AG08395 (cell line): ENCODE measurements around the gene GC.
"Not testable (repeated sequence)": the region's sequence is repeated elsewhere in the genome, so short reads cannot be mapped to it uniquely, and the experiment has no call there.

ENCODE experiments used
- DNase-seq: peaks from one replicate; pipeline ENCODE4 v3.0.0; 2012; ENCODE audit warnings: mixed read lengths, low spot score

Gene GC

GRCh38 chr4:71783972-71784371 is at the start of gene GC:
TSS of gene GC (minus strand) at chr4:71784079. CDS start at chr4:71784018, 61 bp downstream.
- no peak for DNase-seq

- no peak for DNase-seq
Observed at GRCh38 chr4:71833232-71833900, 49.5 kb upstream of the GC start.

GRCh38 chr4:71832049-71832448 is 48.2 kb upstream of the GC start:
- no peak for DNase-seq

- DNase-seq, result no peak
Observed at GRCh38 chr4:71830497-71831190, 46.8 kb upstream of the GC start.

GRCh38 chr4:71828470-71828869 is 44.6 kb upstream of the GC start:
- DNase-seq, result no peak

DNA sequence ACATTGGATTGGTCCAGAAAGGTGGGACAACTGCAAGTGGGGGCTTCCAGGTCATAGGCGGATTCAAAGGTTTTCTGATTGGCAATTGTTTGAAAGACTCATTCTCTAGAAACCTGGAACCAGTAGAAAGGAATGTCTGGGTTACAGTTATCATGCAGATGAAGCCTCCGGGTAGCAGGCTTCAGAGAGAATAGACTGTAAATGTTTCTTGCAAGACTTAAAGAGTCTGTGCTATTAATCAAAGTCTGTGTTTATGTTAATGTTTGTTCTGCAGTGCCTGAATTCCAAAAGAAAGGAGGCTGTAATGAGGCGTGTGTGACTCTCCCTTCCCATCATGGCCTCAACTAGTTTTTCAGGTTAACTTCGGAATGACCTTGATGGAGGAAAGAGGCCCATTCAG is 43.9 kb upstream of the GC start:
- no peak for DNase-seq

DNA sequence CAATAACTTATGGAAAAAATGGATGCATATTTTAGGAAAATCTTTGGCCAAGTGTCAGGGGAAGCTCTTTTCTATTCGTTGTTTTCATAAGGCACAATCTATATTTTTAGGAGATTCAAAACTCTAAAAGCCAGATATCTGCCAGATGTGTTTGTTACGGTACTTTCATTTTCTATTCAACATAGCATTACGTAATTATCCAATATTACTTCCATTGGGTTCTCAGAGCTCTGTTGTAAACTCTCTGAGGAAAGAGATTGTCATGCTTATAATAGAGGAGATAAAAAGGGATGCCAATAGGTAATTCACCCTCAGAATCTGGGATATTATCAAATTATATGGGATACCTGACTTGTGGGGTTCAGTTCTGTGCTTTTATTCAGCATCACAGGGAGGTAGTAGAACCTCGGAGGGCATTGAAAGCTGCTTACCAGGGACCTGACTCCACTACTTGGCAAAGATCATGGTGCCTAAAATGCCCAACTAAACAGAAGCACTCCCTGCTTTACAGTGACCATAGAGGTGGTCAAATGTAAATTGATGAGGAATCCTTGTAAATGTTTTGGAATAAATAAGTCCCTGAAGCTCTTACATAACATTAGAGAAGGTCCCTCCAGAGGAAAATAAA is 32.9 kb upstream of the GC start:
- DNase-seq, result no peak

GRCh38 chr4:71814433-71814832 is 30.6 kb upstream of the GC start:
- no peak for DNase-seq

DNA sequence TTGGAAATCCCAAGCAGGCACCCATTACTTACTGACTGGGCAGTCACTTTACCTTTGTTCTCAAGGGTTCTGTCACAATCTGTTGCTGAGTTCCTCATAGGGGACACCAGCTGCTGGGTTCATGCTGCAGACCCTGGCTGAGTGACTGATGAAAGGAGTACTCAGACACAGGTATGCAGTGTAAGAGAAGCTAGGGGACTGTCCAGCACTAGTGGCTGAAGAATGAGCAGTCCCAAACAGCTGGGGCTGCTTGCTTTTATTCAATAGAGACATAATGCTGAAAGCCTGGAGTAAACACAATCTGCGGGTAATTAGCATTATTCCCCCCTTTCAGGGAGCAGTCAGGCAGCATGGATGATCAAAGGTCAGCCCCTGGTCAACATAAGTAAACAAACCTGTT is 25.9 kb upstream of the GC start:
- not testable (repeated sequence) for DNase-seq

DNA sequence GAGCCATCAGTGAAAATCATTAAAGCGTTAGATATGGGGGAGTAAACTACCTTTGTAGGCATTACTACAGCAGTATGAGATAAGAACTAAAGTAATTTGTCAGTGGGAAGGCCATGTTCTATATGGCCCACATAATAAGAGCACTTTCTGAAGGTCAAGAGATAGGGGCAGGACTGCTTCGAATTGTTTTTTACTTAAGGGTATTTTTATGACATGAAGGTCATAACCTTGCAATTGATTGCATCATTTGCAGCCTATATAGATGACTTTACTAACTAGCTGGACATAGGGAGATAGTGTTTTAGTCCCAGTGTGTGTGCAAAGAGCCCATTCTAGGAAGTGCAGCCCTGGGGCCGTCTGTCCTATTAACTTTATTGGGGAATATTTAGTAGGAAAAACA is 23.6 kb upstream of the GC start:
- no peak for DNase-seq

- DNase-seq, result not testable (repeated sequence)
Observed at GRCh38 chr4:71805230-71805629, 21.4 kb upstream of the GC start.

DNA sequence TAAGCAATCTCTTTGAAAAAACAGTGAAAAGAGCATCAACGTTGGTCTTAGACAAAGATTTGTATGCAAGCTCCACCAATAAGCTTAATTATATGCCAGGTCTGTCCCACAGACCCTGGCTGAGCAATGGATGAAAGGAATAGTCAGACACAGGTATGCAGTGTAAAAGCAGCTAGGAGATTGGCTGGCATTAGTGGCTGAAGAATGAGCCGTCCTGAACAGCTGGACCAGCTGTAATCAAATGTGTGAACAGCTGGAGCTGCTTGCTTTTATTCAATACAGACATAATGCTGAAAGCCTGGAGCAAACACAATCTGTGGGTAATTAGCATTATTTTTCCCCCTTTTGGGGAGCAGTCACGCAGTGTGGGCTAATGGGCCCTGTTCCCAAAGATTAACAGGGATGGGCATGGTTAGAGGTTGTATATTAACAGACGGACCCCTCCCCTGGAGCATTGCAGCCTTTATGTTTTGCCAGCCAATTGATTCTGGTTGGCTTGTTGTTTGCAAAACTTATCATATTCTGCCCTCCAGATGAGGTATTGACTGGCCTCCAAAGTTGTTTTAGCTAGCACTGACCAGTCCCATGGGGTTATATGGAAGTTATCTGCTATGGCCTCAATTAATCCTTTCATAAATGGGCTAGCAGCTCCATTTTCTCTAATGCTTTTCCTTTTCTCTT is 20.3 kb upstream of the GC start:
- not testable (repeated sequence) for DNase-seq

- no peak for DNase-seq
Observed at GRCh38 chr4:71785959-71786358, 2.1 kb upstream of the GC start.

GRCh38 chr4:71784569-71785197 is 804 bp upstream of the GC start:
- no peak for DNase-seq

DNA sequence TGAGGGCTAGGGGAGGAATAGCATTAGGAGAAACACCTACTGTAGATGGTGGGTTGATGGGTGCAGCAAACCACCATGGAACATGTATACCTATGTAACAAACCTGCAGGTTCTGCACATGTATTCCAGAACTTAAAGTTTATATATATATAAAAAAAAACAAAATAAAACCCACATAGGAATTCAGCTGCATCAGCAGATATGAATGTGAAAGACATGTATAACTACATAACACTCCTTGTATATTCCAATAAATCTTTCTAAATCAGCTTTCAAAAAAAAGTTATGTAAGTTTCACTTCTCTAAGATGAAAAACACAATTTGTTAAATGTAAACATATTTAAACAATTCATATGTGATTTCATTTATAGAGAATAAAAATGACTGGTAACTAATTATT is 6.0 kb downstream of the GC start:
- no peak for DNase-seq

DNA sequence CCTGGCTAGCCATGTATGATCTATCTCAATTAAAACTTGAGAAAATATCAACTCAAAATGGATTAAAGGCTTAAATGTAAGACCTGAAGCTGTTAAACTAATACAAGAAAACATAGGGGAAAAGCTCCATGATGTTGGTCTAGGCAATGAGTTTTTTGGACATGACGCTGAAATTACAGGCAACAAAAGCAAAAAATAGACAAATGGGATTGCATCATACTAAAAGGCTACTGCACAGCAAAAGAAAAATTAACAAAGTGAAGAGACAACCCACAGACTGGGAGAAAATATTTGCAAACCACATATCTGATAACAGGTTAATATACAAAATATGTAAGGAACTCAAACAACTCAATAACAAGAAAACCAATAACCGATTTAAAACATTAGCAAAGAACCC is 8.4 kb downstream of the GC start:
- DNase-seq, result no peak

DNA sequence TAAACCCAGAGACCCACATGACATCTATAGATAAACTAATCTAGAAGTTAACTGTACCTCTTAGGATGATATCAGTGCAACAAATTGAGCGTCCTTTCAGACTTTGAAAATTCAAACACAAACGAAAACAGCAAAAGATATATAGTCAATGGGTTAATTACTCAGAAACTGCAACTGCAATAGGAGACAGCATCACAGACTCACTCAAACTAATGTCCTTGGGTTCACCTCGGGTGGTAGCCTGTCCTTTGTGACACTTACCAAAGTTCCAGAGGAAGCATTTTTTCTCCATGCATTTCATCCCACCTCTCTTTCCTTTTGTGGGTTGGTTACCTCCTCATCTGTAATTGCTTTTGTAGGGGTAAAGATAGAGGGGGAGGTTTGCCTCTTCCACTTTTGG is 9.7 kb downstream of the GC start:
- no peak for DNase-seq

- DNase-seq, result no peak
Observed at GRCh38 chr4:71773004-71773403, 10.9 kb downstream of the GC start.

DNA sequence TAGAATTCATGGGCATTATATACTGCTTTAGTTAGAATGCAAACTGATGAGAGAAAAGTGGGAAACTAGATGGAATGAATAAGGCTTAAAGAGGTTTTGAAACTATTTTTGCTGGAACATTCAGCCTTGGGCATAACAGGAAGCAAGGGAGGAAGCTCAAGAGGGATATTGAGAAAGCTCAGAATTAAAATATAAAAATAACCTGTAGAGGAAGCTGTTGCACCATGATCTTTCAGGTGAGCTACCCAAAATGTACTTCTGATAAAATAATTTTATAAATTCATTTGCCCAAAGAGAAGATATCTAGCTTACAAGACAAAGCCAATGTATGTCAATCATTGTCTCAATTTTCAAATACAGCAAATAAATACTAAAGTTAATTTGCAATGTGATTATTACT is 11.3 kb downstream of the GC start:
- DNase-seq, result no peak

- no peak for DNase-seq
Observed at GRCh38 chr4:71771613-71772012, 12.3 kb downstream of the GC start.

DNA sequence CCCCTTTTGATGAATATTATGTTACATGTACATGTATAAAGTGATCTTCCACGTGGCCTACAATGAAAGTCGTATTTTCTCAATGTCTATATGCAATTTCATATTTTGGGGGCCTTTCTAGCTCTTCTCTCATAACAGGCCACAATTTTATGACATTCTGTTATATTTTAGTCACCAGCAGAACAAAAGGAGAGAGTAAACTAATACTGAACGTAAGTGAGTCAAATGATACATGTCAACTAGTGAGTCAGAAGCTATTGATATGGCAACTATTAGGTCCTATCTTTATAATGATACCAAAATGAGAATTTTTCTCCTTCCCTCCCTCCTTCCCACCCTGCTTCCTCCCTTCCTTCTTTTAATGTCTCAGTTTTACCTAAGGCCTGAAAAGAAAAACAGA is 14.4 kb downstream of the GC start:
- no peak for DNase-seq

GRCh38 chr4:71768123-71768522 is 15.8 kb downstream of the GC start:
- DNase-seq, result no peak
